HG03097 (cell line): ENCODE results near the gene TINAGL1.

Source experiments
- ATAC-seq: cut with Tn5 transposase; IDR thresholded peaks from one replicate; pipeline ENCODE4 v1.9.1; 2021; ENCODE audit not compliant: unreplicated experiment, low FRiP score

The TINAGL1 gene

DNA sequence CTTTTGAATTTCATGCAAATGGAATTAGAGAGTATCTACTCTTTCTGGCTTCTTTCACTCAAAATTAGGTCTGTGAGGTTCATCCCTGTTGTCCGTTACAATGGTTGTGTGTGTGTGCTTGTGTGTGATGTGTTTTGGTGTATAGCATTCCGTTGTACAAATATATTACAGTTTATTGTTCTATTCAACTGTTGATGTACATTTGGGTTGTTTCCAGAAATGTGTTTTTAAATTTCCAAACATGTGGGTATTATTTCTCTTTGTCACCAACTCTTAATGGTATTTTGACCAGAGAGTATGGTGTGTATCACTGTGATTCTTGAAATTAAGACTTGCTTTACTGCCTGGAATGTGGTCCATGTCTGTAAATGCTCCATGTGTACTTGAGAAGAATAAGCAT is 24.3 kb downstream of the TINAGL1 start:
- ATAC-seq, result no peak

DNA sequence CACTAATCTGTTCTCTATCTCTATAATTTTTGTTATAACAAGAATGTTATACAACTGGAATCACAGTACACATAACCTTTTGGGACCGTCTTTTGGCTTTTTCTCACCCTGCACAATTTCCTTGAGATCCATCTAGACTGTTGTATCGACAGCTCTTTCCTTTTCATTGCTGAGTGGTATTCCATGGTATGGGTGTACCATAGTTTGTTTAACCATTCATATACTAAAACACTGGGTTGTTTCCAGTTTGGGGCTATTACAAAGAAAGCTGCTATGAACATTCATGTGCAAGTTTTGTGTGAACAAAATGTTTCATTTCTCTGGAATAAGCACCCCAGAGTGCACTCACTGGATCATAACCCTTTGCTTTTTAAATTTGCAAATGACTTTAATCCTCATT is 25.8 kb downstream of the TINAGL1 start:
- ATAC-seq, result no peak

GRCh38 chr1:31605908-31606427 is 29.7 kb downstream of the TINAGL1 start:
- ATAC-seq, result peak; percentile 85

DNA sequence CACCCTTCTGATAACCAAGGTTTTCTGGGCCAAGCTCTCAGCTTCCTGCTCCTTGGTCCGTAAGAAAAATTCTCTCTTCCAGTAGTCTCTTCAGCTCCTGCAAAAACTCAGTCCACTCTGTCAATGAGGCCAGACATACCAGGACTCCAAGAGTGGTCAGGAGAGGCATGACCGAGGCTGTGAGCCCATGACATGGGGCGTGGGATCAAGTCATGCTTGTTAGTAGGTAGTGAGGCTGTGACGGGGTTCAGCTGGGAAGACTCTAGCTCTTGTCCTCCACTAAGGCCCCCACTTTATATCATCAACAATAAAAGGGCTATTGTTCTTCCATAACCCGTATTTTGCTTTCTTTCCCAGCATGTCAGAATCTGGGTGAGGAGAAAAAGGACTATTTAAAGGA is 31.0 kb downstream of the TINAGL1 start:
- ATAC-seq, result no peak

DNA sequence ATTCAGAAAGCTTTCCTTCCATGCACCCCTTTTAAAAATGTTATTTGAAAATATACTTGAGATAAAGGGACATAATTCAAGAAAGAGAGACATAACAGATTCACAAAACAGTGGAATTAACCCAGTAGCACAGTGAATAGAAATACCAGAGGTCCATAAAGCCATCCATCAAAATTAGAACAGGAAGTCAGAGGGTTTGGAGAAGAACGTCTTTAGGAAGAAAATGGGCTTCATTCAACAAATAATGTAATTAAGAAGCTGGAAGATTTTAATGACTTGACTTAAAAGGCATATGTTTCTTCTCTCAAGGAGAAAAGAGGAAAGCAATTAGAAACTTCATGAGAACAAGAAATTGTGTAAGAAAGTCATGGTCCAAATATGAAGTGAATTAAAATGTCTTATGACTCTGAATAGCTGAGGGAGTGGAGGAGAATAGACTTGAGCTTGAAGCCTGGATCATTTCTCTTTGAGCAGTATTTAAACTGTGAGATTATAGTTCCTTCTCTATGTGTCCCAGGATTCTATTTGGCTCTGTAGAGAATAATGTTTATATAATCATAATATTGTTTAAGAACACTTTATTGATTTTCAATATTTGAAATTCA is 33.3 kb downstream of the TINAGL1 start:
- ATAC-seq, result no peak

DNA sequence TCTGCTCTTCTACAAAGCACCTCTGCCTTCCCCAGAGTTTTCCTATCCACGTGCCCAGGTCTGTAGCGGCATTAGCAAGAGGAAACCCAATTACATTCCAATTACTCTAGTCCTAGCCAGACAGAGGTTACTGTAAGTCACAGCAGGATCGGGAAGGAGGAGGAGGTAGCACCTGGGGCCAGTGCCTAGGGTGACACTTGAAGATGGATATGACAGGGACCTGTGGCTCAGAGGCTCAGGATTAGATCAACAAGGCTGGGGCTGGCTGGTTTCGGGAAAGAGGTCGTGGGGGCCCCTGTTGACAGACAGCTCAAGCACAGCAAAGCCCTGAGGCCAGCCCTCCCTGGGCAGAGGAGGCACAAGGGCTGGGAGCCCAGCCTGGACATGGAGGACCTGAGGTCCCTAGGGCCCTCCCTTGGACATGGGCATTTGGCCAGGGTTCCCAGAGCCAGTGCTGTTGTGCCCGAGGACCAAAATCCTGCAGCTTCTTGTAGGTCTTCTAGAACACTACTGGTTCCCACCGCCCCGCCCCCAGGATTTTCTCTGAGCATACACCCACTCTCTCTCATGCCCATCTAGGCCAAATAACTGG is 38.2 kb downstream of the TINAGL1 start:
- no peak for ATAC-seq

DNA sequence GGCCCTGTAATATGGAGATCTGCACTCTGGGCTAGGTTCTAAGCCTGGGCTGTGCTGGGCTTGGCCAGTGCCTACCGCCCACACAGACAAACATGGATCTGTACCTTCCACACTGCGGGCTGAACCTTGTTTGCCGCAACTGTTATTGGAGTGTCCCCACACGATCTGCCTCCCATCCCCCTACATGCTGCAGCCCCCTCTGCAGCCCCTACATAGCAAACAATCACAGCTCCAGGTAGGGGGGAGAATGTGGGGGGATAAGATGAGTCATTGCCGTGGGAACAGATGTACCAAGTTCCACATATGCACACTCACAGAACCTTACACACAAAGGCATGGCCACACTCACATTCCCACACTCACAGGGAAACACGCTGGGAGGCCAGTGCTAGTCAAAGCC is 39.1 kb downstream of the TINAGL1 start:
- no peak for ATAC-seq

GRCh38 chr1:31615939-31616338 is 39.6 kb downstream of the TINAGL1 start:
- no peak for ATAC-seq

GRCh38 chr1:31617218-31617915 is 41.1 kb downstream of the TINAGL1 start, which contains the start of gene HCRTR1:
HCRTR1 (plus strand) TSS chr1:31617689; CDS start chr1:31619193, 1,504 bp downstream.
- ATAC-seq, result no peak

GRCh38 chr1:31617916-31618746 is 41.8 kb downstream of the TINAGL1 start:
- ATAC-seq, result no peak

DNA sequence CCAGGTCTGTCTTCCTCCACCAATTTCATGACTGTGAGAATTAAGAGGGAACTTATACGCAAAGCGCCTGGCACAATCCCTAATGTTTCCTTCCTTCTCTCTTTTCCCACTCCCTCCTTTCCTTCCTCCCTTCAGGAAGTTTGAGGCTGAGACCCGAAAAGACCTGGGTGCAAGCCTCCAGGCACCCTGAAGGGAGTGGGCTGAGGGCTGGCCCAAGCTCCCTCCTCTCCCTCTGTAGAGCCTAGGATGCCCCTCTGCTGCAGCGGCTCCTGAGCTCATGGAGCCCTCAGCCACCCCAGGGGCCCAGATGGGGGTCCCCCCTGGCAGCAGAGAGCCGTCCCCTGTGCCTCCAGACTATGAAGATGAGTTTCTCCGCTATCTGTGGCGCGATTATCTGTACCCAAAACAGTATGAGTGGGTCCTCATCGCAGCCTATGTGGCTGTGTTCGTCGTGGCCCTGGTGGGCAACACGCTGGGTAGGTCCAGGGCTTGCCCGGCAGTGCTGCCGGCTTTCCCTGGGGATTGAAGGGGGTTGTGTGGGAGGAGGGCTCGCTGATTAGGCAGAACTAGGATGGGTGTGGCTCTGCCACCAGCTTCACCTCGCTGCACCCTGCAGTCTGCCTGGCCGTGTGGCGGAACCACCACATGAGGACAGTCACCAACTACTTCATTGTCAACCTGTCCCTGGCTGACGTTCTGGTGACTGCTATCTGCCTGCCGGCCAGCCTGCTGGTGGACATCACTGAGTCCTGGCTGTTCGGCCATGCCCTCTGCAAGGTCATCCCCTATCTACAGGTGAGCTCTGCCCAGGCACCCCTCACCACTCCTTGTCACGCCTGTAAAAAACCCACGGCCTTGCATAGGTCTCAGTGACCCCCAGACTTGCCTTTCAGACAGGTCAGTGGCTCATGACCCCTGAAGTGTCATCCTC is 42.9 kb downstream of the TINAGL1 start:
- no peak for ATAC-seq

- ATAC-seq, result no peak
Observed at GRCh38 chr1:31620631-31621497, 44.5 kb downstream of the TINAGL1 start.

GRCh38 chr1:31621498-31621820 is 45.1 kb downstream of the TINAGL1 start:
- ATAC-seq, result no peak

DNA sequence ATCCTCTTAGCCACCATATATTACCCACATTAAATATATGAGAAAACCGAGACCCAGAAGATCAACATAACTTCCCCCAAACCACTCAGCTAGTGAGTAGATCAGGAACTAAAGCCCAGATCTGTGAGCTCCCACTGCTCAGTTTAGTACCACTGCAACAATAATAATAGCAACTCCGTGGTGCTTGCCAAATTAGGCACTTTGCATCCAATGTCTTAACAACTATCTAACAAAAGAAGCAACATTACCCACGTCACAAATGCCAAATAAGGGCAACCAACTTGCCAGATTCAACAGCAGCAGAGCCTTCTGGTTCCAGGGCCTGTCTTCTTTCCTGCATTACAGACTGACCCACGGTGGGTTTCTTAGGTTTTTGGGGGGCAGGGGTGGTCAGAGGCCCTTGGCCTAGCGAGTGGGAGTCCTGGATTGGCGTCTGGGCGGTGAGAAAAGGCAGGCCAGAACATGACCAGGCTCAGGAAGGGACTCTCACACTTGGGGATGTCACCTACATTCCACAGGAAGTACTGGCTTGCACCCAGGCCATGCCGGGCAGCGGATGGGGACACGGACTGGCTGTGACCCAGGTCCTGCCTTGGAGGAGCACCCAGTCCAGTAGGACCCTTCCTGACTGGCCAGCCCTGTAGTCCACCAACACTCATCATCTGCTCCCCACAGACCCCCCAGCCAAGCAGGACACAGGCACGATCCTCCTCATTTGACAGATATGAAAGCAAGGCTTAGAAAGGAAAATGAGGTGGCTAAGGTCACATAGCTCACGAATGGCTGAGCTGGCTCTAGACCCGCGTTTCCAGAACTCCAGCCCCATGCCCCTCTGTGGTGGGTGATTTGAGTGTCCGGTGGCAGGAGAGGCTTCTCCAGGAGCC is 45.8 kb downstream of the TINAGL1 start:
- ATAC-seq, result no peak

GRCh38 chr1:31623365-31623764 is 47.0 kb downstream of the TINAGL1 start:
- ATAC-seq, result no peak

GRCh38 chr1:31624309-31624708 is 48.0 kb downstream of the TINAGL1 start:
- ATAC-seq, result no peak

GRCh38 chr1:31624731-31625514 is 48.6 kb downstream of the TINAGL1 start:
- ATAC-seq, result no peak
